Measurements from ENCODE around the gene CHRNB4. TPM values are rescaled to one million over a fixed set of nuclear protein-coding genes. Genes with fewer than 3 reads are reported as not detected.

Gene CHRNB4
- total RNA-seq, 6 experiments from 2014 or later = 0.53 TPM; not detected in 5

- WGBS (ENCODE audit: insufficient coverage, low coverage, low lambda C conversion rate, missing lambda C conversion rate) = 59% methylated on average over 3 of the region's 4 CpGs
Observed at GRCh38 chr15:78645009-78645408, 4.0 kb upstream of the CHRNB4 start.

GRCh38 chr15:78642331-78642730 lies 1.3 kb upstream of the CHRNB4 start:
- no peak for DNase-seq
- TF ChIP-seq CTCF (IDR thresholded peaks at IDR 0.05) (no peak), POLR2A (IDR thresholded peaks at IDR 0.05) (no peak)
- 81% methylated on average over 4 of the region's 5 CpGs for WGBS (ENCODE audit: insufficient coverage, low coverage, low lambda C conversion rate, missing lambda C conversion rate)
- H3K36me3 ChIP-seq = no peaks in the 10 kb centered on the region
- no peaks in the 10 kb centered on the region for H3K9me3 ChIP-seq
- H3K4me1 ChIP-seq = peaks cover 0 to 4% (median 0%) of the 10 kb centered on the region in 4 donors
- no peak overlapping the region for H3K4me3 ChIP-seq
- no peak overlapping the region for H3K27ac ChIP-seq
- no peaks in the 10 kb centered on the region for H3K27me3 ChIP-seq
- ATAC-seq = no peak
- intact Hi-C loops (cut with DNase I) = no loop called here

More at GRCh38 chr15:78645009-78645408, 4.0 kb upstream of the CHRNB4 start:
- Histone ChIP-seq H3K9me3 (no peaks in the 10 kb centered on the region), H3K4me1 (peaks cover 0 to 4% (median 0%) of the 10 kb centered on the region in 4 donors), H3K27ac (no peak overlapping the region), H3K4me3 (no peak overlapping the region), H3K27me3 (no peaks in the 10 kb centered on the region), H3K36me3 (no peaks in the 10 kb centered on the region)
- no peak for TF ChIP-seq CTCF (IDR thresholded peaks at IDR 0.05)
- no peak for TF ChIP-seq POLR2A (IDR thresholded peaks at IDR 0.05)
- intact Hi-C loops (cut with DNase I) = no loop called here
- ATAC-seq (no peak), DNase-seq (no peak)

- Histone ChIP-seq H3K9me3 (no peaks in the 10 kb centered on the region), H3K36me3 (no peaks in the 10 kb centered on the region), H3K27ac (no peak overlapping the region), H3K4me1 (peaks cover 0 to 4% (median 0%) of the 10 kb centered on the region in 4 donors), H3K4me3 (no peak overlapping the region), H3K27me3 (no peaks in the 10 kb centered on the region)
- no peak for TF ChIP-seq POLR2A (IDR thresholded peaks at IDR 0.05)
- no peak for TF ChIP-seq CTCF (IDR thresholded peaks at IDR 0.05)
- no peak for ATAC-seq
- DNase-seq = no peak
- 73% methylated on average over 4 of the region's 11 CpGs for WGBS (ENCODE audit: insufficient coverage, low coverage, low lambda C conversion rate, missing lambda C conversion rate)
- intact Hi-C loops (cut with DNase I) = no loop called here
Observed at GRCh38 chr15:78641749-78642275, 802 bp upstream of the CHRNB4 start.

- 8% methylated on average over 7 of the region's 32 CpGs for WGBS (ENCODE audit: insufficient coverage, low coverage, low lambda C conversion rate, missing lambda C conversion rate)
- Histone ChIP-seq H3K27ac (no peak overlapping the region), H3K9me3 (no peaks in the 10 kb centered on the region), H3K27me3 (no peaks in the 10 kb centered on the region), H3K4me3 (peak overlapping the region in 2 of 3 donors; percentile 14 to 39), H3K4me1 (peaks cover 0 to 4% (median 0%) of the 10 kb centered on the region in 4 donors), H3K36me3 (no peaks in the 10 kb centered on the region)
- ATAC-seq (peak in 1 of 4 donors; percentile 17), DNase-seq (no peak)
- no peak for TF ChIP-seq POLR2A (IDR thresholded peaks at IDR 0.05)
- no peak for TF ChIP-seq CTCF (IDR thresholded peaks at IDR 0.05)
- intact Hi-C loops (cut with DNase I) = no loop called here
Observed at GRCh38 chr15:78640527-78641101, 396 bp downstream of the CHRNB4 start.

Data from right lobe of liver (tissue), 6 donors.